HEK293 (cell line): ENCODE results near the gene SPATA25.

ENCODE experiments used
- ATF2 ChIP-seq: fragments of 450-650 bp; formaldehyde crosslinking; IDR thresholded peaks from 2 replicates; pipeline ENCODE4 v1.5.1; 2016; ENCODE audit warnings: missing biosample characterization, missing genetic modification characterization, low read depth
- CTCF ChIP-seq: fragments of 450-650 bp; formaldehyde crosslinking; IDR thresholded peaks from 2 replicates; pipeline ENCODE4 v1.5.1; 2016; ENCODE audit warnings: missing biosample characterization, missing genetic modification characterization
- GLIS2 ChIP-seq: fragments of 450-650 bp; formaldehyde crosslinking; IDR thresholded peaks from 2 replicates; pipeline ENCODE4 v1.5.1; 2016; ENCODE audit warnings: missing biosample characterization, missing genetic modification characterization
- MEIS1 ChIP-seq: sonication (generic); formaldehyde crosslinking; IDR thresholded peaks from 2 replicates; pipeline ENCODE4 v1.8.1; 2022; ENCODE audit warnings: missing genetic modification reagents, mild to moderate bottlenecking, borderline replicate concordance
- SCRT2 ChIP-seq: fragments of 450-650 bp; formaldehyde crosslinking; IDR thresholded peaks from 2 replicates; pipeline ENCODE4 v1.5.1; 2016; ENCODE audit warnings: missing biosample characterization, missing genetic modification characterization
- SP3 ChIP-seq: fragments of 450-650 bp; formaldehyde crosslinking; IDR thresholded peaks from 2 replicates; pipeline ENCODE4 v1.5.1; 2016; ENCODE audit warnings: missing biosample characterization, missing genetic modification characterization
- ZFP3 ChIP-seq: fragments of 450-650 bp; formaldehyde crosslinking; IDR thresholded peaks from 2 replicates; pipeline ENCODE4 v1.5.1; 2016; ENCODE audit warnings: low read depth, missing biosample characterization, missing genetic modification characterization
- ZNF10 ChIP-seq: fragments of 450-650 bp; formaldehyde crosslinking; IDR thresholded peaks from 2 replicates; pipeline ENCODE4 v1.5.1; 2017; ENCODE audit warnings: missing biosample characterization, missing genetic modification characterization
- ZNF140 ChIP-seq: fragments of 450-650 bp; formaldehyde crosslinking; IDR thresholded peaks from 2 replicates; pipeline ENCODE4 v1.5.1; 2016; ENCODE audit warnings: missing biosample characterization, missing genetic modification characterization
- ZNF155 ChIP-seq: fragments of 450-650 bp; formaldehyde crosslinking; IDR thresholded peaks from 2 replicates; pipeline ENCODE4 v1.5.1; 2016; ENCODE audit warnings: missing biosample characterization, missing genetic modification characterization
- ZNF214 ChIP-seq: fragments of 450-650 bp; formaldehyde crosslinking; IDR thresholded peaks from 2 replicates; pipeline ENCODE4 v1.5.1; 2017; ENCODE audit warnings: missing biosample characterization, mild to moderate bottlenecking, missing genetic modification characterization, borderline replicate concordance
- ZNF221 ChIP-seq: fragments of 450-650 bp; formaldehyde crosslinking; IDR thresholded peaks from 2 replicates; pipeline ENCODE4 v1.5.1; 2017; ENCODE audit warnings: missing biosample characterization, missing genetic modification characterization, borderline replicate concordance
- ZNF24 ChIP-seq: fragments of 450-650 bp; formaldehyde crosslinking; IDR thresholded peaks from 2 replicates; pipeline ENCODE4 v1.5.1; 2016; ENCODE audit warnings: missing biosample characterization, missing genetic modification characterization
- ZNF274 ChIP-seq, 2 experiments: fragments of 200-500 bp in 1 of 2; fragments of 450-650 bp in 1 of 2; sonication (Bioruptor generic) in 1 of 2; formaldehyde crosslinking in 1 of 2; IDR thresholded peaks; 2 replicates each; pipeline versions ENCODE4 v1.5.1 to v1.6.1; 2014 to 2016; ENCODE audit warnings: borderline replicate concordance in 1 of 2, inconsistent platforms in 1 of 2, low read length in 1 of 2, missing biosample characterization in 1 of 2, missing genetic modification characterization in 1 of 2
- ZNF366 ChIP-seq: fragments of 450-650 bp; formaldehyde crosslinking; conservative IDR thresholded peaks from 2 replicates; pipeline ENCODE4 v1.5.1; 2016; ENCODE audit warnings: missing biosample characterization, missing genetic modification characterization
- ZNF423 ChIP-seq: fragments of 450-650 bp; formaldehyde crosslinking; IDR thresholded peaks from 2 replicates; pipeline ENCODE4 v1.5.1; 2016; ENCODE audit warnings: missing biosample characterization, missing genetic modification characterization
- ZNF530 ChIP-seq: fragments of 450-650 bp; formaldehyde crosslinking; IDR thresholded peaks from 2 replicates; pipeline ENCODE4 v1.5.1; 2016; ENCODE audit warnings: low read depth, missing biosample characterization, missing genetic modification characterization
- ZNF571 ChIP-seq: fragments of 450-650 bp; formaldehyde crosslinking; IDR thresholded peaks from 2 replicates; pipeline ENCODE4 v1.5.0; 2017; ENCODE audit warnings: missing biosample characterization, missing genetic modification characterization
- ZNF585B ChIP-seq: fragments of 450-650 bp; formaldehyde crosslinking; IDR thresholded peaks from 2 replicates; pipeline ENCODE4 v1.5.1; 2016; ENCODE audit warnings: missing biosample characterization, missing genetic modification characterization
- ZNF610 ChIP-seq: fragments of 450-650 bp; formaldehyde crosslinking; IDR thresholded peaks from 2 replicates; pipeline ENCODE4 v1.5.1; 2016; ENCODE audit warnings: missing biosample characterization, missing genetic modification characterization, borderline replicate concordance
- ZNF629 ChIP-seq: fragments of 450-650 bp; formaldehyde crosslinking; IDR thresholded peaks from 2 replicates; pipeline ENCODE4 v1.5.1; 2017; ENCODE audit warnings: missing biosample characterization, missing genetic modification characterization
- ZNF639 ChIP-seq: fragments of 450-650 bp; formaldehyde crosslinking; IDR thresholded peaks from 2 replicates; pipeline ENCODE4 v1.5.1; 2016; ENCODE audit warnings: missing biosample characterization, missing genetic modification characterization
- ZNF658 ChIP-seq: fragments of 450-650 bp; formaldehyde crosslinking; IDR thresholded peaks from 2 replicates; pipeline ENCODE4; 2016; ENCODE audit warnings: missing biosample characterization, missing genetic modification characterization
- ZNF747 ChIP-seq: fragments of 450-650 bp; formaldehyde crosslinking; IDR thresholded peaks from 2 replicates; pipeline ENCODE4 v1.5.1; 2016; ENCODE audit warnings: missing biosample characterization, missing genetic modification characterization
- ZNF785 ChIP-seq: fragments of 450-650 bp; formaldehyde crosslinking; IDR thresholded peaks from 2 replicates; pipeline ENCODE4 v1.5.1; 2016; ENCODE audit warnings: missing biosample characterization, missing genetic modification characterization
- ZNF843 ChIP-seq: fragments of 450-650 bp; formaldehyde crosslinking; IDR thresholded peaks from 2 replicates; pipeline ENCODE4 v1.5.1; 2016; ENCODE audit warnings: missing biosample characterization, missing genetic modification characterization
- TF ChIP-seq, protein P1 (sequence below): fragments of 450-650 bp; formaldehyde crosslinking; conservative IDR thresholded peaks from 2 replicates; pipeline ENCODE4 v1.5.1; 2016; ENCODE audit warnings: low read depth, missing biosample characterization, missing genetic modification characterization
- TF ChIP-seq, protein P2 (sequence below): fragments of 450-650 bp; formaldehyde crosslinking; IDR thresholded peaks from 2 replicates; pipeline ENCODE4 v1.5.1; 2017; ENCODE audit warnings: missing biosample characterization, mild to moderate bottlenecking, missing genetic modification characterization, moderate library complexity
- TF ChIP-seq, protein P3 (sequence below): fragments of 450-650 bp; formaldehyde crosslinking; IDR thresholded peaks from 2 replicates; pipeline ENCODE4 v1.5.1; 2016; ENCODE audit warnings: missing biosample characterization, missing genetic modification characterization

Gene SPATA25

DNA sequence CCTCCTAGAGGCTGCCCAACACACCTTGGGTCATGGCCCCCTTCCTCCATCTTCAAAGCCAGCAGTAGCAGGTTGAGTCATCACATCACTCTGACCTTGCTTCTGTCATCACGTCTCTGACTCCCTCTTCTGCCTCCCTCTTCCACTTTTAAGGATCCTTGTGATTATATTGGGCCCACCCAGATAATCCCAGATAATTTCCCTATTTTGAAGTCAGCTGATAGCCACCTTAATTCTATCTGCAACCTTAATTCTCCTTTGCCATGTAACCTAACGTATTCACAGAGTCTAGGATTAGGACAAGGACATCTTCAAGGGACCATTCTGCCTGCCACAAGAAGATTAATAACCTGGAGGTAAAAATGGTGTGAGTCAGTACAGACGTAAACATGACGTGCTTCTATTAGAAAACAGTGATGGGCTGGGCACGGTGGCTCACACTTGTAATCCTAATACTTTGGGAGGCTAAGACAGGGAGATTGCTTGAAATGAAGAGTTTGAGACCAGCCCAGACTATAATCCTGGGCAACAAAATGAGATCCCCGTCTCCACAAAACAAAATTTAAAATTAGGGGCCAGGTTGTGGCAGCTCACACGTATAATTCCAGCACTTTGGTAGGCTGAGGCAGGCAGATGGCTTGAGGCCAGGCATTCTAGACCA lies 26.7 kb downstream of the SPATA25 start (continued):
- TF ChIP-seq, protein P1, sequence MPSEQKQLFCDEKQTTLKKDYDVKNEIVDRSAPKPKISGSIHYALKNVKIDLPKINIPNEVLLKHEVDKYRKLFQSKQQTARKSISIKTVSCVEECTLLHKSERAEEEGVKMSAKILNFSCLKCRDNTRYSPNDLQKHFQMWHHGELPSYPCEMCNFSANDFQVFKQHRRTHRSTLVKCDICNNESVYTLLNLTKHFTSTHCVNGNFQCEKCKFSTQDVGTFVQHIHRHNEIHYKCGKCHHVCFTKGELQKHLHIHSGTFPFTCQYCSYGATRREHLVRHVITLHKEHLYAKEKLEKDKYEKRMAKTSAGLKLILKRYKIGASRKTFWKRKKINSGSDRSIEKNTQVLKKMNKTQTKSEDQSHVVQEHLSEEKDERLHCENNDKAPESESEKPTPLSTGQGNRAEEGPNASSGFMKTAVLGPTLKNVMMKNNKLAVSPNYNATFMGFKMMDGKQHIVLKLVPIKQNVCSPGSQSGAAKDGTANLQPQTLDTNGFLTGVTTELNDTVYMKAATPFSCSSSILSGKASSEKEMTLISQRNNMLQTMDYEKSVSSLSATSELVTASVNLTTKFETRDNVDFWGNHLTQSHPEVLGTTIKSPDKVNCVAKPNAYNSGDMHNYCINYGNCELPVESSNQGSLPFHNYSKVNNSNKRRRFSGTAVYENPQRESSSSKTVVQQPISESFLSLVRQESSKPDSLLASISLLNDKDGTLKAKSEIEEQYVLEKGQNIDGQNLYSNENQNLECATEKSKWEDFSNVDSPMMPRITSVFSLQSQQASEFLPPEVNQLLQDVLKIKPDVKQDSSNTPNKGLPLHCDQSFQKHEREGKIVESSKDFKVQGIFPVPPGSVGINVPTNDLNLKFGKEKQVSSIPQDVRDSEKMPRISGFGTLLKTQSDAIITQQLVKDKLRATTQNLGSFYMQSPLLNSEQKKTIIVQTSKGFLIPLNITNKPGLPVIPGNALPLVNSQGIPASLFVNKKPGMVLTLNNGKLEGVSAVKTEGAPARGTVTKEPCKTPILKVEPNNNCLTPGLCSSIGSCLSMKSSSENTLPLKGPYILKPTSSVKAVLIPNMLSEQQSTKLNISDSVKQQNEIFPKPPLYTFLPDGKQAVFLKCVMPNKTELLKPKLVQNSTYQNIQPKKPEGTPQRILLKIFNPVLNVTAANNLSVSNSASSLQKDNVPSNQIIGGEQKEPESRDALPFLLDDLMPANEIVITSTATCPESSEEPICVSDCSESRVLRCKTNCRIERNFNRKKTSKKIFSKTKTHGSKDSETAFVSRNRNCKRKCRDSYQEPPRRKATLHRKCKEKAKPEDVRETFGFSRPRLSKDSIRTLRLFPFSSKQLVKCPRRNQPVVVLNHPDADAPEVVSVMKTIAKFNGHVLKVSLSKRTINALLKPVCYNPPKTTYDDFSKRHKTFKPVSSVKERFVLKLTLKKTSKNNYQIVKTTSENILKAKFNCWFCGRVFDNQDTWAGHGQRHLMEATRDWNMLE, result no peak
- TF ChIP-seq ZNF140 (tag by site-specific recombination) (no peak), ZNF274 (IDR thresholded peaks at IDR 0.05; ENCODE audit: low read length) (no peak), ZNF274 (tag by site-specific recombination; IDR thresholded peaks at IDR 0.05; ENCODE audit: borderline replicate concordance) (no peak), ZNF214 (no peak), ZNF366 (peak; percentile 82), ZNF155 (tag by site-specific recombination) (no peak), SP3 (tag by site-specific recombination) (no peak), ZNF785 (tag by site-specific recombination) (no peak), ZNF629 (tag by site-specific recombination) (peak; percentile 99), ZNF610 (no peak), ZNF10 (no peak), ZNF658 (tag by site-specific recombination) (no peak), ZNF221 (no peak), ZFP3 (tag by site-specific recombination) (no peak), CTCF (tag by site-specific recombination) (no peak), ZNF639 (tag by site-specific recombination) (peak; percentile 71), GLIS2 (0 out of 2 replicates have a peak, but pooled peaks have one; percentile 18), ZNF843 (no peak), ZNF571 (tag by site-specific recombination) (no peak), ZNF747 (tag by site-specific recombination) (no peak), ZNF24 (no peak), ZNF585B (tag by site-specific recombination) (no peak), SCRT2 (no peak), ZNF423 (no peak), ATF2 (tag by site-specific recombination) (peak; percentile 28; the same call in 1 of the 2 replicates), ZNF530 (tag by site-specific recombination) (no peak), MEIS1 (CRISPR knock-in tag) (no peak)
- TF ChIP-seq, protein P2, sequence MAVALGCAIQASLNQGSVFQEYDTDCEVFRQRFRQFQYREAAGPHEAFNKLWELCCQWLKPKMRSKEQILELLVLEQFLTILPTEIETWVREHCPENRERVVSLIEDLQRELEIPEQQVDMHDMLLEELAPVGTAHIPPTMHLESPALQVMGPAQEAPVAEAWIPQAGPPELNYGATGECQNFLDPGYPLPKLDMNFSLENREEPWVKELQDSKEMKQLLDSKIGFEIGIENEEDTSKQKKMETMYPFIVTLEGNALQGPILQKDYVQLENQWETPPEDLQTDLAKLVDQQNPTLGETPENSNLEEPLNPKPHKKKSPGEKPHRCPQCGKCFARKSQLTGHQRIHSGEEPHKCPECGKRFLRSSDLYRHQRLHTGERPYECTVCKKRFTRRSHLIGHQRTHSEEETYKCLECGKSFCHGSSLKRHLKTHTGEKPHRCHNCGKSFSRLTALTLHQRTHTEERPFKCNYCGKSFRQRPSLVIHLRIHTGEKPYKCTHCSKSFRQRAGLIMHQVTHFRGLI, result no peak
- TF ChIP-seq, protein P3, sequence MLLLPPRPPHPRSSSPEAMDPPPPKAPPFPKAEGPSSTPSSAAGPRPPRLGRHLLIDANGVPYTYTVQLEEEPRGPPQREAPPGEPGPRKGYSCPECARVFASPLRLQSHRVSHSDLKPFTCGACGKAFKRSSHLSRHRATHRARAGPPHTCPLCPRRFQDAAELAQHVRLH (tag by site-specific recombination), result no peak
